ENCODE data around the gene HOXA6. TPM values are rescaled to one million over a fixed set of nuclear protein-coding genes. Genes with fewer than 3 reads are reported as not detected.

Gene HOXA6
- total RNA-seq, 1 experiment from 2014 or later, result 3.7 TPM

DNA sequence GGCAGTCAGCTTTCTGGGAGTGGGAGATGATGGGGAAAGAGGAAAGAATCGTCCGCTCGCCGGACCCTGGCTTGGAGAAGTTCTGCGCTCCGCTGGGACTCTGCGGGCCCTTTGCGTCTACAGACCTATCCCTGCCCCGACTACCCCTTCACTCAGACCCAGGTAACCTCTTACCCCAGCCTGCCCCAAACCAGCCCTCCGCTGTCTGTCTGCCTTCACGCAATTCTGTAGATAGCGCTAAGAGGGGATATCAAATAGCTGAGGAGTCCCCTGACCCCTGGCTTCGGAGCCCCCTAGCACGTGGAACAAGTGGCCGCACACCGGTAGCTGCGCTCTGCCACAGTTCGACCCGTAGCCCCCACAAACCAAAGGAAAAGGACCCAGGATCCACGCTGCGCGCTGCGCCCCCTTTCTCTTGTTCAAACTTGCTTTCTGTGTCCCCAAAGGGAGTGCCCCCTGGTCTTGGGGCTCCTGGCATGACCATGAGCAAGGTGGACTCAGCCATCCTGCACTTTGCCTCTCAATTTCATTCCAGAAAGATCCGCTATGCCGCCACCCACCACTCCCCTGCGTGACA is 24.0 kb downstream of the HOXA6 start:
- no peak for DNase-seq (ENCODE audit: low read depth)

DNA sequence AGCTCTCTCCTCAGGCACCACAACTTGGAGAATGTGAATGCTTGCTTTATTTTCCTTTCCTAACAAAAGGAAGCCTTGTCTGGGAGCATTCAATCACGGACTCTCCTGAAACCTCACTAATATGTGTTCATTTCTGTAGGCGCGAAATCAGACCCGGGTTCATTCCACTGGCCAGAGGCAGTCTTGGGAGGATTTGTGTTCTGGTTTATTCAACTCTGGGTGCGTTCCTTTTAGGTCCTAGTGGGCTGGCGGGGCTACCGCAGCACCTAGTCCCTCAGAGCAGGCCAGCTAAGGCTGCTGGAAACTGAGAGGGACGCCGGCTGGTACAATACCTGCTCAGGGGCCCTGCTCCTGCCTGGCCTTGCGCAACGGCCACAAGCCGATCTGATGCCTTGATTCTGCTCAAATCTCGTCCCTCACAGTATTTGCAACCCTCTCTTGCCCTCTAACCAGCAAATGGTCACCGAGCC is 24.5 kb downstream of the HOXA6 start:
- DNase-seq (ENCODE audit: low read depth), result no peak

DNA sequence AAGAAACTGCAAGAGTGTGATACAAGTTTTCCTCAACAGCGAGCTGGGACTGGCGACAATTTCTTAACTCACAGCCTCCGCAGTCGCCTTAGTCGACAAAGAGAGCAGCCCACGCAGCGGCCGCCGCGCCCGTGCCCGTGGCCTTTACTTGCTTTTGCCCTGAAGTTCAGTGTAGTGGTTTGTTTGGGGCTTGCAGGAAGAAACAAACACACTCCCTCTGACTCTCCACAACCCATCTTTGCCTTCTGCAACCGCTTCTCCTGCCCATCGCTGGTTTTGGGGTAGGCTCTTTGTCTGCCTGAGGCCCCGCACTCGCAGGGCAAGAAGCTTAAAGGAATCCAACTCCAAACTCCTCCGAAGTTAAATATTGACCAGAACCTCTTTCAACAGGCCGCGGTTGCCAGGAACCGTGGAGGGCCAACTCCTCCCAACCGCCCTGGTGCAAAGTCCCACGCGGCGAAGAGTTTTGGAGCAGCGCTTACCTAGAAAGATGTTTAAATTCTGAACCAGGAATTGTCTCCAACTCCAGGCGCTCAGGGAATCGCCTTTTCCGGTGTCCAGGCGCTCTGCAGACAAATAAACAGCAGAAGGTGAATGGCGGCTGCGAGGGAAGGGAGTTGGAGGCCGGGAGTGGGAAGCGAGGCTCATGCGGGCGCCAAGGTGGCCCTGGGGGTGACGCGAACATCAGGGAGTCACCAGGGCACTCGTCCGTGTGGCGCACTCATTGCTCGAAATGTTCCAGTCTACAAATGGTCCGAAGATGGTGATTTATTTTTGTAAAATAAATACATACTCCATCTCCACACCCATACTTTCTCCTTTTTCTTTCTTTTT is 25.3 kb downstream of the HOXA6 start:
- DNase-seq (ENCODE audit: low read depth), result no peak

DNA sequence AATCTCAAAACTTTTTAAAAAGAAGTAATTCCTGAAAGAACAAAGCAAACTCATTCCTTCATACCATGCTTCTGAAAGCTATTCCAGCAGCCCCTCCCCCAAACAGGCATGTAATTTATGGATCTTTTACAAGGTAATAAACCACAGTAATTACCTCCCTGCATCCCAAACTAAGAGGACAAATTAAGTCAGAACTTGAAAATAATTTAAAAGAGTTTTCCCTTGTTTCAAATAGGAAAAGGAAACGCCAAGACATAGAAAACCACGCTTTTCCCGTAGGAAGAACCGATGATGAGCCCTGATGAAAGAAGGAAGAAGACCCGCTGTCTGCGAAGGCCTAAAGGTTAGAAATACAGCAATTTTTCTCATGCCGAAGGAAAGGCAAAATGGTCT is 25.9 kb downstream of the HOXA6 start:
- no peak for DNase-seq (ENCODE audit: low read depth)

DNA sequence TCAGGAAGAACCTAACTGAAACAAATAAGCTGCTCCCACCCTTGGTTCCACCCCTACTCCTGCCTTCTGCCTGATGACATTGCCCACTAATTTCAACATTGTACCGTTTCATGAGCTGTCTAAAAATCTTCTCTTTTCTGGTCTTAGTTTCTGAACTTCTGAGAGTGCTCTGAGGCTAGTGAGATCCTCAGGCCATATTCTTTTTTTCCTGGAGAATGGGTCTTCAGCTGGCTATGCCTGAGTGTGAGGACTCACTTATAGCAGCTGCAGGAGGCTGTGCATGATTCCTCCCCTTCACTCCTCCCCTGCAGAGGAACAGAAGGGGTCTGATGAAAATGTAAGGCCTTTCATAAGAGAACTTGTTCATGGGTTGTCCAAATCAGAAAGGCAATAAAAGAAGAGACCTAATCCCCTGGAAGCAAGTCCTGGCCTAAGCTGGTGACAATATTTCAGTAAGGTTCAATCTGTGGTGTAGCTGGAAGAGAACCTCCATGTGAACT is 28.1 kb downstream of the HOXA6 start:
- DNase-seq (ENCODE audit: low read depth), result no peak

DNA sequence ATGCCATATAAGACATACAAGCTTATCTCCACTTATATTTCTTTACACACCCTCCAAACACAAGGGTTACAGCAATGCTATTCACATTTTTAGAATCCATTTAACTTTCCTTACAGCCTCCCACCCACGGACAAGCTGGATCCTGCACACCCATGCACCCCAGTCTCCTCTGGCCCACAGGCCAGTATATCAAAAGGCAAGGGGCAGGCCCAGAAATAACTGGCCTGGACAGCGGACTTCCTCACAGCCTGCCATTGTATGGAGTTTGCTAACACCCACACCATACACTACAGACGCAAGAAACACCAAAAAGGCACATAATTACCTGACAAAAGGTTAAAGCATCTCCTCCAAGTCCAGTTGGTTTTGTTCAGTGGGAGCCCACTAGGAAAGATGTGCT is 29.0 kb downstream of the HOXA6 start:
- no peak for DNase-seq (ENCODE audit: low read depth)

DNA sequence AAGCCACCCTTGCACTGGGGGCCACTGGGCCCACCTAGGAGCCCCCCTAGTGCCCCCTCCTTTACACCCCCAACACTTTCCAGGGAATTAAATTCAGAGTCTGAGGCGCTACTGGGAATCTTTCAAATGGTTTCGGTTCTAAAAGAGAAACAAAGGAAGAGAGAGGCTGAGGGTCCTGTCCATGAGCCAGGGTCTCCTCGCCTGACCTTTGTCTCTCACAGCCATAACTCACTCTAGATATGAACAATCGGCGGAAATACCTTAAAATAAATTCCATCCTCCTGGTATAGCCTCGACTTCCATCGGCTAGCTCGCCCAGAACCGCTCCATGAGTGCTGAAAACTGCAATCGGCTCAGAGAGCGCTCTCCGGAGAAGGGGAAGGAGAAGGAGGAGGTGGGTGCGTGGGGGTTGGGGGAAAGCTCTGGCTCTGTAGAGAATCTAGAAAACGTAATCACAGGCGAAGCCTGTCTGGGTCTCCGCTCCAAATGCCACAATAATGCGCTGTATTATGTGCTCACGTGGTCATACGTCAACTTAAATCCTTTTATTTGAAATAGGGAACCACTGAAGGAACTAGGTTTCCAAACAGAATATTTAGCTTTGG is 29.6 kb downstream of the HOXA6 start:
- DNase-seq (ENCODE audit: low read depth), result no peak

DNA sequence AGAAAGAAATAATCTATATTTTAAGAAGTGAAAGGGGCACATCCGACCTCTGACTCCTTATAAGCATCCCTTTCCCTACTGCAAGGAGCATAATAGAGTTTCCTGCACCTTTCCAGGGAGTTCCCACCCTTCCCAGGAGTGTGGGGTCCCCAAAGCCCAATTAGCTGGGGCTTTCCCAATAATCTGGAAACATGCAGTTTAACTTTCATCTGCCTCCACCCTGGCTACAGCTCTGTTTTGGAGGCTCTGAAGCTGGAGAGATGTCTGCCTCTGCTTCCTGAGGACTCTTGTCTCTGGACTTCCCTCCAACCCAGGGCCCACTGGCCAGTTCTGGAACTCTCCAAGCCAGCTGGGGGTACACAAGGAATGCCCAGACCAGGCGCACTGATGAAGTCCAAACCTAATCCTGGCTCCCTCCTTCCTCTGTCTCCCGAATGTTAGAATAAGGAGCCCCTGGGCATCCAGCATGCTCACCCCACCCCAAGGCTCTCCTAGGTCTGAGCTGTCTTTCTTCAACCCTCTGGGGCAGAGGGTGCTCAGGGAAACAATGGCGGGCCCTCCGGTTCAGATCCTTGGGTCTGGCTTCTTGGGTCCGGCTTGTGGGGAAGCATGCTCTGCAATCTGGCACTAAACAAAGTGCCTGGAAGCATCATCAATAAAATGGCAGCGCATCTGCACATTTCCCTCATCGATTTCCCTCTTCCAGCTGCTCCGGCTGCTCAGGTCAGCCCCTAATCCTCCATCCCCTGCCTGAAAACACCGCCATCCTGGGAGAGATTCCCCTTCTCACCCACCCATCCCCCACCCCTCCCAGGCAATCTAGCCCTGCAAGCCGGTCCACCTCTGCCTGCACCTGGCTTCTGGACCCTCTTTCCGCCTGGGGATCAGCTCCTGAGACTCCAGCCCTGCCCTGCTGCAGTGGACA is 30.4 kb downstream of the HOXA6 start:
- DNase-seq (ENCODE audit: low read depth), result no peak

DNA sequence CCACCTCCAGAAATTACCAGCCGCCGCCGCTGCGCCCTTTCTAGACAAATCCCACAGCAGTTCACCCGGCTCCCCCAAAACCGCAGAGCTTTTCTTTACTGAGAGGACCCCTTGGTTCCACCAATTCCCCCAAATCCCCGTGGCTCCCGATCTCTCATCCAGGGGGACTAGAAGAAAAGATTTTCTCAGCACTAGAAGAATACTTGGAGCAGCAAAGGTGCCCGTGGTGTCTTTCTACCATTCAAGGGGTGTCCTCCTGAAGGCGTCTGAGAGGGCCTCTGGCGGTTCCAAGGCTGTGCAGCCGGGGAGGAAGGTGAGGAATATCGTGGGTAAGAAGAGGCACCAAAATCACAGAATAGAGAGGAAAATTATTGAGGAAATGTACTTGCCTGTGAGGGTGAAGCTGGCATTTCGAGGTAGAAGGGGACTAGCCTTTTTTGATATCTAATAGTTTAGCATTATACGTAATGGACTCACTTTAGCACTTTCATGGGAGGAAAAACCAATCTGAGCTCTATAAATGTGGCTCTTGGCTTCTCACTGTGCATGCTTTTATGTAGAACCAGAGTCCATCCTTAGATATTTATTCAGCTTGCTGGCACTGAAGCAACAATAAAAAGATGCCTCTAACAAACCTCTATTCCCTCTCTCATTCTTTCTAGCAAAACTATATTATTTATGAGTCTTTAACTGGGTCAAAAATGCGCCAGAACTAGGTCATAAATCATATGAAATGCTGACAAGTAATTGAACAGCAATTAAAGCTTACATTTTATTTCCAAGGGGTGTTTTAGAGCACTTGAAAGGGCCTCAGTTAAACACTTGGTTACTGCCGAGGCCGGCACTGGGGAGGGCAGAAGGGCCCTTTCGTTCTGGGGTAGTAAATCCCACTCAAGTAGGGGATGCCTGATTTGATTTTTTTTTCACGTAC is 31.3 kb downstream of the HOXA6 start:
- no peak for DNase-seq (ENCODE audit: low read depth)

DNA sequence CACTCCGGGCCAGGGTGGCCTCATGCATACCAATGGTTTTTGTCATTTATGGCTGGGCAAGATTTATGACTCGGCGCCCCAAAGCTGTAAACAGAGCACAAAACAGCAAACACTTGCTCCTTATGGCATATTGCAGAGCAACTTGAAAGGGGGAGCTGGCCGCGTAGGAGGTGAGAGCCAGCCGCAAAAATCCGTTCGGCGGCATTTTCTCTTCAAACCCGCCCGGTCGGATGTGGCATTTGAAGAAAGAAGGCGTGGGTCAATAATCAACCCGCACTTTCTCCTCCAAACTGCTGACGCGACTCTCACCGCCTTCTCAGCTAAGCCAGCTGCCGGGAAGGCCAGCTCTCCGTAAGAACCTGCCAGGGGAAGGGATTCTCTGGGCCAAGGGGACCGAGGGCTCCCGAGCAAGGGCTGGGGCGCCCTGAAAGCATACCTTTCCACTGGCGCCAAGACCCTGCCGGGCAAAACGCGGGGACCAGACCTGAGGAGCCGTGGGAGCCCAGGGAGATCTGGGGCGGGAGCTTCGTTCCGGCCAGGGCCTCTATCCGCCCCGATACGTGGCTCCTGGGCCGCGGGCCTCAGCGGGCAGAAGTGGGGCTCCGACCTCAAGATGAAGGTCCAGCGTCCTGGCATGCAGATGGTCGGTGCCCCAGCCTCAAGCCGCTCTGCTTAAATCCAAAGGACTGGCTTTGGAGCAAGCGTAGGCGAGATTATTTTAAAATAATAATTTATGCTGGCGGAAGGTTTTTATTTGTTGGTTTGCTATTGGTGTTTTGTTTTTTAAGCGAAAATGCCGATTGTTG is 32.1 kb downstream of the HOXA6 start:
- DNase-seq (ENCODE audit: low read depth), result peak; percentile 83

DNA sequence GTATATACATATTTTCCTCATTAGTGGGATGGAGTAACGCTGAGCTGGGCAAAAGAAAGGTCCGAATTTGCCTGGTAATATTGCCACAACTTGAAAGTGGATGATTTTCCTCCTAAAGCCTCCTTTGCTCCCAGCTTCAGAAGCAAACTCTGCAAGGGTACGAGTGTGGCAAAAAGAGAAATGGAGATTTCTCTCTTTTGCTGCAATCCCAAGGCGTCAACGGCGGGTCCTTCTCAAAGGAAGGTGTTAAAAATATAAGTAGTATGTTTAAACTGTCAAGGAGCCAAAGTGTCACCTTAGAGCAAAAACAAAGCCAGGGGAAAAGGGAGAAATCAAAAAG is 32.7 kb downstream of the HOXA6 start:
- DNase-seq (ENCODE audit: low read depth), result no peak

DNA sequence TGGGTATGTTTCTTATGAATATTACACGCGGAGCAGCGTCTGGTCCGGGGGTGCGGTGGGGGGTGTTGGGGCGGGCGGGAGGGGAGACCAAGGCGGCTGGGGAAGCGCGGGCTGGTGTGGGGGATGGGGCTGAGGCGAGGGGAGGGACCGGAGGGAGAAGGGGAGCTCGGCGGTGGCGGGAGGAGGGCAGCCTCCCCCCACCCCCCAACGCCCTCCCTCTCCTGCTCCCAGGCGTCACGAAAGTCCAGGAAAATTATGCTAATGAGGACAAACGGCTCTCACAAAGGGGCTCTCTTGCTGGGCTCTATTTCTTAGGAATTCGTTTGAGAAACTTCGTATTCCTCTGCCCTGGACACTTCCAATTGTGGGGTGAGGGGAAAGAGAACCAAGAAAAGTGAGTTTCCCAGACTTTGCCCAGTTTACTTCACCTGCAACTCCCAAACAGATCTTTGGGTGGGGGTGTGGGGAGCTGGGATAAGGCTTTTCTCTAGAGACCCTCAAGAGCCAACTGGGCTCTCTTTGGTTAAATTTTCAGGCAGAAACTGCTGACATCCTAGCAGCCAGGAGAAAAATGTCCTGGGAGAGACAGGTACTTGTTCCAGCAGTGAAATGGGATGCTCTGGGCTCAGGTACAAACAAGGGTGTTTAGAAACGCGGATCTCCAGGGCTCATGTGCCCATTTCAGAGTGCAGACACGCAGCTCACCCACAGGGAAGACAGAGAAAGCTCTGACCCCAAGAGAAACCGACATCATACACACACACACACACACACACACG is 33.4 kb downstream of the HOXA6 start:
- peak; percentile 72 for DNase-seq (ENCODE audit: low read depth)

DNA sequence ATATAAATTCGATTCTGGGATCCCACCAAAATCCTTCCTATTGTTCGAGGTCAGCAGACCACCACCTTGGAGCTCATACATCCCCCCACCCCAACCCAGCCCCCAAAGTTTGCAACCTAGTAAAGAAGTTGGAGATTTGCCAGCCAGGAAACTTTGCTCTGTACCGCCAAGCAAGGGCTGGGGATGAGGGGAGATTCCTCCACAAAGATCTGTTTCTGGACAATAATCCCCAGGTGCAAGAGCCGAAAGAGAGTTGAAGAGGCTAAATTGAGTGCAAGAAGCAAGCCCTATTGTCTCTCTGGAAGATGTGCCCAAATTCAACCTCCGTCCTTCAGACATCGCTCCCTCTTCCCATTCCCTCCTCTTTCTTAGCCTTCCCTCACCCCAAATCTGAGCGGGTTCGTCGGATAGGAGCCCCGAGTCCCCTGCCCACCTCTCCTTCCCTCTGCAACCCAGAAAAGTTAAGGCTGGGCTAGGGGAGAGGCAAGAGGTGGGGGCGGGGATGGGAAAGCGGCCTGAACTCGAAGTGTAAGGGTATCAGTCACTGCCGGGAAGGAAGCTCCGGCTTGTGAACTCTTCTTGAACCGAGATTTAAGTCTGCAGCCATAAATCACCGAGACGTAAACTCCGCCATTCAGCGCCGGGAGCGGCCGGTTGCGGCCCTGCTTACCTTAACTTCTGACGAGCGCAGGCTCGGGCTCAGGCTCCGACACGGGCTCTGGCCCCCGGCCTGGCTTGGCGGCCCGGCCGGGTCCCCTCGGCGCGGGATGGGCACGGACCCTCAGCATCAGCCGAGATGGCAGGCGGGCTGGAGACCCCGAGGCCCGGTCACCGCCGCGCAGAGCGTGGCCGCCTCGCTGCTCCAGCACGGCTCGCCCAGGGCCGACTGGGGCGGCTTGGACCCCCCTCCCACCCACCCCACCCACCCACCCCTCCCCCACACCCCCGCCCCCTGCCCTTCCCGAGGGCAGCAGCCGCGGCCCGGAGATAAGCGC is 34.3 kb downstream of the HOXA6 start:
- peak; percentile 92 for DNase-seq (ENCODE audit: low read depth)

DNA sequence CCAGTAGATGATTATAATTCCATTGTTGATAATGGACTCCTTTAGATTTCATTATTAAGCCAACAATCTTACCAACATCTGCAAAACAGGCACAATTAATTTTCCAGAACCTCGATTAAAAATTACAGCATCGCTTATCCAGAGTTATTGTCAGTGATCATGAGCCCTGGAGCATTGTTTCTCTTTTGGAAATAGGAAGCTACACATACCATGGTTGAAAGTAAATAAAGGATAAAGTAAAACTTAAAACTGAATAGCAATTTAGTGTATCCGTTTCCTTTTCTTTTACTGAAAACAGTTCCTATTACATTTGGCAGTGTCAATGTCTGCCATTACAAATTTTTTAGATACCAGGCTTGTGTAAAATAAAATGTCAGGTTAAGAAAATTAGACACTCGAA is 35.2 kb downstream of the HOXA6 start:
- no peak for DNase-seq (ENCODE audit: low read depth)

DNA sequence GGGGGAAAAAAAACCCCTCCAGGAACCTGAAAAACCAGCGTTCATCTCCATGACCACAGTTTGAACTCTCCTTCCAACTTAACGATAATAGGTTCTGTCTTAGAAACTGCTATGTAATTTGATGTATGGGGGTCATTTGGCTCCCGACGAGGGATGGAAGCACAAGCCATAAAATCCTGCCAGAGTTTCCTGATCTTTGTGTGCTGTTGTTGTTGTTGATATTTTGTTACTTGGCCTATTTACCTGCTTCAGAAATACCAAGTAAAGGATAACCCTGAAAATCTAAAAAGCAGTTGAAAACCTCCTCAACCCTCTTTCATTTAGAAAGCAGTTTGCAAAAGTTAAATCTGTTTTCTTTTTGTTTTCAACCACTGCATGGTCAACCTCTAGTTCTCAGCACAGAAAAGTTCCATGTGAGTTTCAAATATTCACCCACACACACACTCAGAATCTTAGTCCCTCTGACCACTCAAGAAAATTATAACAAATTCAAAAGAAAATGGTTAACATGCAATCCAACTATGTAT is 35.8 kb downstream of the HOXA6 start:
- no peak for DNase-seq (ENCODE audit: low read depth)

DNA sequence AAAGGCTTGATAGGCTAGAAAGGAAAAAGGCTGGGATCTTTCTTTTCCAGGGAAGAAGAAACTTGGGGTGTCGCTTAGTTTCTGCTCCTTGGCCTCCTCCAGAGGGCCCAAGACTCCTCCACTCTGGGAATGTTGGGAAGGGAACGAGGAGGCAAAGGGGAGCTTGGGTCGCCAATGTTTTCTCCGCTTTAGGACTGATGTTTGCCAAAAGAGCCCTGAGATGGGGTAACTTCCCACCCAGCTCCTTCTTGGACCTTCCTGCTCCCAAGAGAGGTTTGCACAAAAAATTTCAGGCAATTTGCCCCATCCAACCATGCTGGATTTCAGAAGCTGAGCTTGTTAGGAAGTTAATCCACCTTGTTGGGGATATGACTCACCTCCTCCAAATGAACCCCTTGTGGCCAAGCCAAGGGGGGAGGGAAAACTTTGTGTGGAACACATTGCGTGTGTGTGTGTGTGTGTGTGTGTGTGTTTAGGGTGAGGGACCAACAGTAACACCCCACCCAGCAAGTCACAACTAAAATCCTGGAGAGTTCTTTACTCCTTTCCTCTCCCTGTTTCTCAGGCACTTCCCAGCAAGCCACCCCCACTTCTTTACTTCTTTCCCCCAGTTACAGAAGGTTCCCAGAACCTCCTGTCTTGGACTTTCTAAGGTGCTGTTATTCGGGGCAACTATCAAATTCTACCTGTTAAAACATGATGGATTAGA is 36.4 kb downstream of the HOXA6 start:
- DNase-seq (ENCODE audit: low read depth), result peak; percentile 92
